PC-9 (cell line): ENCODE measurements around the gene C9.

ENCODE experiments used
- EZH2 ChIP-seq: fragments of 200-600 bp; sonication (generic); IDR thresholded peaks from 2 replicates; pipeline ENCODE4 v1.8.0; 2017; ENCODE audit warnings: antibody characterized with exemption, low read depth
- TF ChIP-seq, protein P1 (sequence below): fragments of 200-600 bp; sonication (generic); conservative IDR thresholded peaks from 2 replicates; pipeline ENCODE4 v1.6.1; 2017; ENCODE audit warnings: mixed run types, antibody characterized with exemption, mild to moderate bottlenecking, moderate library complexity

DNA sequence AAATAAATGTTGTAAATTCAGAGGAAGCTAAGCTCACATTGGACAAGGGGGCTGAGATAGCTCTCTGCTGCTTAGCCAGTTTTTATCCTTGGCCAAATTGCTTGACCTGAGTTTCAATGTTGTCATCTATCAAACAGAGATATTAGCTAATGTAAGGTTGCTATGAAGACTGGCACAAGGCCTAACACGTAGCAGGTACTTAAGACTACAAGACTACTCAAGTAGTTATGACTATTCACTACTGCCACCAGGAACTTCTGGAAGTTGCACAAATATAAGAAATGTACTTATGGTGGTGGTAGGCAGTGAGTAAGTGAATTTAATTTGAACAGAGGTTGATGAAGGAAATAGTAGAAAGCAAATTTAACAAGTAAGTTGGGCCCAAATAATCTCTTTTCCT is 127.6 kb downstream of the C9 start:
- TF ChIP-seq, protein P1, sequence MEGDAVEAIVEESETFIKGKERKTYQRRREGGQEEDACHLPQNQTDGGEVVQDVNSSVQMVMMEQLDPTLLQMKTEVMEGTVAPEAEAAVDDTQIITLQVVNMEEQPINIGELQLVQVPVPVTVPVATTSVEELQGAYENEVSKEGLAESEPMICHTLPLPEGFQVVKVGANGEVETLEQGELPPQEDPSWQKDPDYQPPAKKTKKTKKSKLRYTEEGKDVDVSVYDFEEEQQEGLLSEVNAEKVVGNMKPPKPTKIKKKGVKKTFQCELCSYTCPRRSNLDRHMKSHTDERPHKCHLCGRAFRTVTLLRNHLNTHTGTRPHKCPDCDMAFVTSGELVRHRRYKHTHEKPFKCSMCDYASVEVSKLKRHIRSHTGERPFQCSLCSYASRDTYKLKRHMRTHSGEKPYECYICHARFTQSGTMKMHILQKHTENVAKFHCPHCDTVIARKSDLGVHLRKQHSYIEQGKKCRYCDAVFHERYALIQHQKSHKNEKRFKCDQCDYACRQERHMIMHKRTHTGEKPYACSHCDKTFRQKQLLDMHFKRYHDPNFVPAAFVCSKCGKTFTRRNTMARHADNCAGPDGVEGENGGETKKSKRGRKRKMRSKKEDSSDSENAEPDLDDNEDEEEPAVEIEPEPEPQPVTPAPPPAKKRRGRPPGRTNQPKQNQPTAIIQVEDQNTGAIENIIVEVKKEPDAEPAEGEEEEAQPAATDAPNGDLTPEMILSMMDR, result no peak
- no peak for TF ChIP-seq EZH2
